ENCODE measurements around the gene CCNB3.

CCNB3 gene

DNA sequence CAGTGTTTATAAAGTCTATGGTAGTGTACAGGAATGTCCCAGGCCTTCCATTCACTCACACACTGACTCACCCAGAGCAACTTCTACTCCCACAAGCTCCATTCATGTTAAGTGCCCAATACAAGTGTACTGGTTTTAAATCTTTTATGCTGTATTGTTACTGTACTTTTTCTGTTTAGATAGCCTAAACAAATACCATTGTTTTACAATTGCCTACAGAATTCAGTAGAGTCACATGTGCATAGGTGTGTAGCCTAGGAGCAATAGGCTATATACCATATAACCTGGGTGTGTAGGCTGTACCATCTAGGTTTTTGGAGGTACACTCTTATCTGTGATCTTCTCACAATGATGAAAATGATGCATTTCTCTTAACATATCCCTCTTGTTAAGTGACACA is 139.4 kb downstream of the CCNB3 start:
- no peak overlapping the region for H3K4me3 ChIP-seq (ENCODE audit: control insufficient read depth in 1 of 7, extremely low read depth in 1 of 7, insufficient read depth in 4 of 7, low read depth in 2 of 7, low read length in 6 of 7)
- no peak for DNase-seq
- H3K4me1 ChIP-seq (ENCODE audit: control extremely low read depth in 1 of 4, control insufficient read depth in 4 of 4, insufficient read depth in 4 of 4, low read length in 3 of 4): no peaks in the 10 kb centered on the region
- no peaks in the 10 kb centered on the region for H3K36me3 ChIP-seq (ENCODE audit: control insufficient read depth in 4 of 4, insufficient read depth in 4 of 4, low read length in 3 of 4)
- CTCF ChIA-PET: interaction anchor here (1.2 kb wide), 1 partner anchor 16 kb away, joined by 3 read pairs; no protein-coding TSS in a partner anchor
- POLR2A ChIA-PET: no interaction called here
- H3K27me3 ChIP-seq (replicated peaks in 2 of 5; ENCODE audit: control insufficient read depth in 4 of 5, insufficient read depth in 5 of 5, low read length in 4 of 5): no peaks in the 10 kb centered on the region
- no peaks in the 10 kb centered on the region for H3K9me3 ChIP-seq (ENCODE audit: control extremely low read depth in 1 of 5, control insufficient read depth in 4 of 5, insufficient read depth in 2 of 5, low read depth in 1 of 5, low read length in 4 of 5)
- no peak overlapping the region for H3K27ac ChIP-seq (ENCODE audit: insufficient read depth in 1 of 2, low read depth in 1 of 2, low read length in 2 of 2, poor library complexity in 1 of 2, severe bottlenecking in 2 of 2)

- no peaks in the 10 kb centered on the region for H3K9me3 ChIP-seq (ENCODE audit: control extremely low read depth in 1 of 5, control insufficient read depth in 4 of 5, insufficient read depth in 2 of 5, low read depth in 1 of 5, low read length in 4 of 5)
- DNase-seq: no peak
- ChIA-PET CTCF (no interaction called here), POLR2A (no interaction called here)
- H3K4me3 ChIP-seq (ENCODE audit: control insufficient read depth in 1 of 7, extremely low read depth in 1 of 7, insufficient read depth in 4 of 7, low read depth in 2 of 7, low read length in 6 of 7): no peak overlapping the region
- H3K27ac ChIP-seq (ENCODE audit: insufficient read depth in 1 of 2, low read depth in 1 of 2, low read length in 2 of 2, poor library complexity in 1 of 2, severe bottlenecking in 2 of 2): no peak overlapping the region
- H3K27me3 ChIP-seq (replicated peaks in 2 of 5; ENCODE audit: control insufficient read depth in 4 of 5, insufficient read depth in 5 of 5, low read length in 4 of 5): peaks cover 0 to 10% (median 0%) of the 10 kb centered on the region in 5 experiments
- WGBS (ENCODE audit: insufficient coverage): no CpG with 5 or more reads among the region's 4 CpGs
- H3K36me3 ChIP-seq (ENCODE audit: control insufficient read depth in 4 of 4, insufficient read depth in 4 of 4, low read length in 3 of 4): no peaks in the 10 kb centered on the region
- no peaks in the 10 kb centered on the region for H3K4me1 ChIP-seq (ENCODE audit: control extremely low read depth in 1 of 4, control insufficient read depth in 4 of 4, insufficient read depth in 4 of 4, low read length in 3 of 4)
Measured at GRCh38 chrX:50372966-50373365, 168.4 kb downstream of the CCNB3 start.

GRCh38 chrX:50375481-50376267 is 171.1 kb downstream of the CCNB3 start:
- ChIA-PET POLR2A (no interaction called here), CTCF (no interaction called here)
- Histone ChIP-seq H3K27me3 (replicated peaks in 2 of 5; ENCODE audit: control insufficient read depth in 4 of 5, insufficient read depth in 5 of 5, low read length in 4 of 5) (peaks cover 0 to 5% (median 0%) of the 10 kb centered on the region in 5 experiments), H3K9me3 (ENCODE audit: control extremely low read depth in 1 of 5, control insufficient read depth in 4 of 5, insufficient read depth in 2 of 5, low read depth in 1 of 5, low read length in 4 of 5) (no peaks in the 10 kb centered on the region), H3K4me3 (ENCODE audit: control insufficient read depth in 1 of 7, extremely low read depth in 1 of 7, insufficient read depth in 4 of 7, low read depth in 2 of 7, low read length in 6 of 7) (no peak overlapping the region), H3K4me1 (ENCODE audit: control extremely low read depth in 1 of 4, control insufficient read depth in 4 of 4, insufficient read depth in 4 of 4, low read length in 3 of 4) (no peaks in the 10 kb centered on the region), H3K36me3 (ENCODE audit: control insufficient read depth in 4 of 4, insufficient read depth in 4 of 4, low read length in 3 of 4) (no peaks in the 10 kb centered on the region), H3K27ac (ENCODE audit: insufficient read depth in 1 of 2, low read depth in 1 of 2, low read length in 2 of 2, poor library complexity in 1 of 2, severe bottlenecking in 2 of 2) (no peak overlapping the region)
- DNase-seq: no peak
- WGBS (ENCODE audit: insufficient coverage): 80% methylated on average over 7 of the region's 9 CpGs

- Histone ChIP-seq H3K4me3 (ENCODE audit: control insufficient read depth in 1 of 7, extremely low read depth in 1 of 7, insufficient read depth in 4 of 7, low read depth in 2 of 7, low read length in 6 of 7) (no peak overlapping the region), H3K27me3 (replicated peaks in 2 of 5; ENCODE audit: control insufficient read depth in 4 of 5, insufficient read depth in 5 of 5, low read length in 4 of 5) (peaks cover 0 to 5% (median 0%) of the 10 kb centered on the region in 5 experiments), H3K27ac (ENCODE audit: insufficient read depth in 1 of 2, low read depth in 1 of 2, low read length in 2 of 2, poor library complexity in 1 of 2, severe bottlenecking in 2 of 2) (no peak overlapping the region), H3K36me3 (ENCODE audit: control insufficient read depth in 4 of 4, insufficient read depth in 4 of 4, low read length in 3 of 4) (no peaks in the 10 kb centered on the region), H3K9me3 (ENCODE audit: control extremely low read depth in 1 of 5, control insufficient read depth in 4 of 5, insufficient read depth in 2 of 5, low read depth in 1 of 5, low read length in 4 of 5) (no peaks in the 10 kb centered on the region), H3K4me1 (ENCODE audit: control extremely low read depth in 1 of 4, control insufficient read depth in 4 of 4, insufficient read depth in 4 of 4, low read length in 3 of 4) (no peaks in the 10 kb centered on the region)
- DNase-seq: no peak
- ChIA-PET CTCF (no interaction called here), POLR2A (no interaction called here)
- 77% methylated on average over 4 of the region's 5 CpGs for WGBS (ENCODE audit: insufficient coverage)
Measured at GRCh38 chrX:50381729-50382415, 177.3 kb downstream of the CCNB3 start.

DNA sequence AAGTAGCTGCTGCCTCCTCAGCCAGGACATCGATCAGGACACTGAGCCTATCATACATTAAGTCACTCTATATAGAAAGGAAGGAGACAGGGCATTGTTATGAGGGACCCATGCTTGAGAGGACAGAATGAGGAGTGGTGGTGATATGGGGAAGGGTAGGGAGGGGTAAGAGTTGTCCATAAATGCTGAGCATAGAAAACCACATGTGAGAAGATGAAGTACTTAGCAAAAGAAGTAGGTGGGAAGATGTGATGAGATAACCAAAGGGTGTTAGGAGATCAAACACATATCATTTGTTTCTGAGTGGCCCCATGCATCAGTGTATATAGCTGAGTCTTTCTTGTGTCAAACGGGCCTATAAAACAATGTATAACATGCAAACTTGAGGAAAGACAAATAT is 182.0 kb downstream of the CCNB3 start:
- WGBS (ENCODE audit: insufficient coverage): 71% methylated on average over 1 of the region's 2 CpGs
- Histone ChIP-seq H3K36me3 (ENCODE audit: control insufficient read depth in 4 of 4, insufficient read depth in 4 of 4, low read length in 3 of 4) (no peaks in the 10 kb centered on the region), H3K27ac (ENCODE audit: insufficient read depth in 1 of 2, low read depth in 1 of 2, low read length in 2 of 2, poor library complexity in 1 of 2, severe bottlenecking in 2 of 2) (no peak overlapping the region), H3K4me3 (ENCODE audit: control insufficient read depth in 1 of 7, extremely low read depth in 1 of 7, insufficient read depth in 4 of 7, low read depth in 2 of 7, low read length in 6 of 7) (no peak overlapping the region), H3K9me3 (ENCODE audit: control extremely low read depth in 1 of 5, control insufficient read depth in 4 of 5, insufficient read depth in 2 of 5, low read depth in 1 of 5, low read length in 4 of 5) (no peaks in the 10 kb centered on the region), H3K27me3 (replicated peaks in 2 of 5; ENCODE audit: control insufficient read depth in 4 of 5, insufficient read depth in 5 of 5, low read length in 4 of 5) (peaks cover 0 to 5% (median 0%) of the 10 kb centered on the region in 5 experiments), H3K4me1 (ENCODE audit: control extremely low read depth in 1 of 4, control insufficient read depth in 4 of 4, insufficient read depth in 4 of 4, low read length in 3 of 4) (no peaks in the 10 kb centered on the region)
- no peak for DNase-seq
- ChIA-PET CTCF (no interaction called here), POLR2A (no interaction called here)

DNA sequence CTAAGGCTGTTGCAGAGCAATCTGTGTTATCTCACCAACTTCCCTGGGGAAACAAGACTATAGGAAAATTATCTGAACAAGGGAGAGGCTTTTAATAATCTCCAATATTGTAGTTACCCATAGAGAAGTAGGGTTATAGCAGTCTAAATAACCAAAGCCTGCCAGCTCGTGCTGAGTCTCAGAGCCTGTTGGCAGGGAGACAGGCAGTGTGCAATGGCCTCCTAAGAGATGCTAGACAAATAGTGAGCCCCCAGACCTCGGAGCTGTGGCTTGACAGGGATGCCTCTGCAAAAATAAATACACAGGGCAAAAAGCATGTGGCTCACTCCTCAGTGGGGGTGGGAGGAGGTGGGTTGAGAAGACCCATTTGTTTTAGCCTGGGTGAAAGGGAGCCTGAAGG is 189.3 kb downstream of the CCNB3 start:
- H3K4me3 ChIP-seq (ENCODE audit: control insufficient read depth in 1 of 7, extremely low read depth in 1 of 7, insufficient read depth in 4 of 7, low read depth in 2 of 7, low read length in 6 of 7): no peak overlapping the region
- peaks cover 0 to 3% (median 0%) of the 10 kb centered on the region in 5 experiments for H3K27me3 ChIP-seq (replicated peaks in 2 of 5; ENCODE audit: control insufficient read depth in 4 of 5, insufficient read depth in 5 of 5, low read length in 4 of 5)
- H3K27ac ChIP-seq (ENCODE audit: insufficient read depth in 1 of 2, low read depth in 1 of 2, low read length in 2 of 2, poor library complexity in 1 of 2, severe bottlenecking in 2 of 2): no peak overlapping the region
- no peaks in the 10 kb centered on the region for H3K4me1 ChIP-seq (ENCODE audit: control extremely low read depth in 1 of 4, control insufficient read depth in 4 of 4, insufficient read depth in 4 of 4, low read length in 3 of 4)
- WGBS (ENCODE audit: insufficient coverage): 56% methylated on average over 2 of the region's 2 CpGs
- DNase-seq: no peak
- ChIA-PET POLR2A (no interaction called here), CTCF (interaction anchor here (0.6 kb wide), 1 partner anchor 37 kb away, joined by 3 read pairs; no protein-coding TSS in a partner anchor)
- H3K36me3 ChIP-seq (ENCODE audit: control insufficient read depth in 4 of 4, insufficient read depth in 4 of 4, low read length in 3 of 4): no peaks in the 10 kb centered on the region
- H3K9me3 ChIP-seq (ENCODE audit: control extremely low read depth in 1 of 5, control insufficient read depth in 4 of 5, insufficient read depth in 2 of 5, low read depth in 1 of 5, low read length in 4 of 5): no peaks in the 10 kb centered on the region
